Keratinocyte (primary cell): Measurements from ENCODE around the gene RPS18.

Experiments used
- CTCF ChIP-seq, 3 experiments: IDR thresholded peaks in 1 of 3; conservative IDR thresholded peaks in 1 of 3; optimal IDR thresholded peaks in 1 of 3; 2 replicates in 2 of 3; 3 replicates in 1 of 3; pipeline versions ENCODE3 to v1.5.1; 2011; ENCODE audit warnings: low read length in 3 of 3, mild to moderate bottlenecking in 3 of 3, moderate library complexity in 2 of 3, control low read depth in 1 of 3, inconsistent platforms in 1 of 3; ENCODE audit not compliant: insufficient read depth in 2 of 3; ENCODE audit errors: extremely low read depth in 1 of 3
- EZH2 ChIP-seq: IDR thresholded peaks from one replicate; pipeline ENCODE4 v1.6.1; 2012; ENCODE audit warnings: inconsistent platforms, mild to moderate bottlenecking, low read length, moderate library complexity

GRCh38 chr6:33248643-33248931 lies 23.3 kb upstream of the RPS18 start:
- TF ChIP-seq CTCF (optimal IDR thresholded peaks at IDR 0.05 in 1 of 3, IDR thresholded peaks at IDR 0.05 in 1 of 3, conservative IDR thresholded peaks at IDR 0.05 in 1 of 3; ENCODE audit: extremely low read depth in 1 of 3, insufficient read depth in 2 of 3, low read length in 3 of 3) = no peak
- TF ChIP-seq EZH2 = no peak
